ENCODE results near the gene SLC25A43. TPM values are rescaled to one million over a fixed set of nuclear protein-coding genes. Genes with fewer than 3 reads are reported as not detected.

SLC25A43 gene
- total and polyA plus RNA-seq, 4 donors: 3.6 to 18.7 (median 13.6) TPM

GRCh38 chrX:119398587-119398973 lies 556 bp upstream of the SLC25A43 start:
- ATAC-seq (ENCODE audit: insufficient read depth, low FRiP score) (no peak), DNase-seq (peak in 2 of 3 donors; percentile 15 to 17)
- Histone ChIP-seq H3K27ac (ENCODE audit: low read depth in 1 of 2, low read length in 1 of 2) (peak overlapping the region in 1 of 2 donors; percentile 94), H3K4me3 (peak overlapping the region; percentile 77), H3K27me3 (ENCODE audit: control insufficient read depth in 3 of 3, insufficient read depth in 3 of 3, low read length in 2 of 3) (no peaks in the 10 kb centered on the region), H3K4me1 (ENCODE audit: control insufficient read depth in 5 of 5, insufficient read depth in 5 of 5, low read length in 5 of 5) (peaks cover 0 to 1% (median 0%) of the 10 kb centered on the region in 5 donors), H3K9ac (ENCODE audit: insufficient read depth in 1 of 2, low read length in 2 of 2) (peak overlapping the region in 1 of 2 donors; percentile 67), H3K9me3 (ENCODE audit: control insufficient read depth in 4 of 4, insufficient read depth in 3 of 4, low read length in 3 of 4) (no peaks in the 10 kb centered on the region), H3K36me3 (ENCODE audit: control insufficient read depth in 4 of 4, insufficient read depth in 4 of 4, low read length in 4 of 4) (no peaks in the 10 kb centered on the region)
- WGBS, 2 donors: 7 to 13% methylated on average over 3 of the region's 3 CpGs
- no peak for TF ChIP-seq CTCF (IDR thresholded peaks at IDR 0.05; ENCODE audit: control extremely low read depth, extremely low read depth)

GRCh38 chrX:119399772-119400101 lies 601 bp downstream of the SLC25A43 start:
- H3K9ac ChIP-seq (ENCODE audit: insufficient read depth in 1 of 2, low read length in 2 of 2): no peak overlapping the region
- no peaks in the 10 kb centered on the region for H3K36me3 ChIP-seq (ENCODE audit: control insufficient read depth in 4 of 4, insufficient read depth in 4 of 4, low read length in 4 of 4)
- 11 to 32% methylated on average over 8 to 12 of the region's 12 CpGs for WGBS, 2 donors
- TF ChIP-seq CTCF (IDR thresholded peaks at IDR 0.05; ENCODE audit: control extremely low read depth, extremely low read depth): no peak
- H3K27ac ChIP-seq (ENCODE audit: low read depth in 1 of 2, low read length in 1 of 2): peak overlapping the region in 1 of 2 donors; percentile 94
- DNase-seq (peak in 2 of 3 donors; percentile 16 to 20), ATAC-seq (ENCODE audit: insufficient read depth, low FRiP score) (peak; percentile 40)
- H3K4me3 ChIP-seq: peak overlapping the region; percentile 24
- peaks cover 0 to 1% (median 0%) of the 10 kb centered on the region in 5 donors for H3K4me1 ChIP-seq (ENCODE audit: control insufficient read depth in 5 of 5, insufficient read depth in 5 of 5, low read length in 5 of 5)
- H3K9me3 ChIP-seq (ENCODE audit: control insufficient read depth in 4 of 4, insufficient read depth in 3 of 4, low read length in 3 of 4): no peaks in the 10 kb centered on the region
- no peaks in the 10 kb centered on the region for H3K27me3 ChIP-seq (ENCODE audit: control insufficient read depth in 3 of 3, insufficient read depth in 3 of 3, low read length in 2 of 3)

GRCh38 chrX:119401569-119401968 lies 2.4 kb downstream of the SLC25A43 start:
- no peak for DNase-seq
- H3K4me3 ChIP-seq: no peak overlapping the region
- no peak for ATAC-seq (ENCODE audit: insufficient read depth, low FRiP score)
- no peak overlapping the region for H3K9ac ChIP-seq (ENCODE audit: insufficient read depth in 1 of 2, low read length in 2 of 2)
- no peak overlapping the region for H3K27ac ChIP-seq (ENCODE audit: low read depth in 1 of 2, low read length in 1 of 2)
- no peak for TF ChIP-seq CTCF (IDR thresholded peaks at IDR 0.05; ENCODE audit: control extremely low read depth, extremely low read depth)
- peaks cover 0 to 1% (median 0%) of the 10 kb centered on the region in 5 donors for H3K4me1 ChIP-seq (ENCODE audit: control insufficient read depth in 5 of 5, insufficient read depth in 5 of 5, low read length in 5 of 5)
- H3K9me3 ChIP-seq (ENCODE audit: control insufficient read depth in 4 of 4, insufficient read depth in 3 of 4, low read length in 3 of 4): no peaks in the 10 kb centered on the region
- 73 to 81% methylated on average over 4 of the region's 4 CpGs for WGBS, 2 donors
- H3K27me3 ChIP-seq (ENCODE audit: control insufficient read depth in 3 of 3, insufficient read depth in 3 of 3, low read length in 2 of 3): no peaks in the 10 kb centered on the region
- no peaks in the 10 kb centered on the region for H3K36me3 ChIP-seq (ENCODE audit: control insufficient read depth in 4 of 4, insufficient read depth in 4 of 4, low read length in 4 of 4)

GRCh38 chrX:119402588-119402987 lies 3.5 kb downstream of the SLC25A43 start:
- Histone ChIP-seq H3K9me3 (ENCODE audit: control insufficient read depth in 4 of 4, insufficient read depth in 3 of 4, low read length in 3 of 4) (no peaks in the 10 kb centered on the region), H3K27me3 (ENCODE audit: control insufficient read depth in 3 of 3, insufficient read depth in 3 of 3, low read length in 2 of 3) (no peaks in the 10 kb centered on the region), H3K36me3 (ENCODE audit: control insufficient read depth in 4 of 4, insufficient read depth in 4 of 4, low read length in 4 of 4) (peaks cover 0 to 2% (median 0%) of the 10 kb centered on the region in 4 donors), H3K4me3 (no peak overlapping the region), H3K4me1 (ENCODE audit: control insufficient read depth in 5 of 5, insufficient read depth in 5 of 5, low read length in 5 of 5) (peaks cover 0 to 1% (median 0%) of the 10 kb centered on the region in 5 donors), H3K27ac (ENCODE audit: low read depth in 1 of 2, low read length in 1 of 2) (no peak overlapping the region), H3K9ac (ENCODE audit: insufficient read depth in 1 of 2, low read length in 2 of 2) (no peak overlapping the region)
- no peak for TF ChIP-seq CTCF (IDR thresholded peaks at IDR 0.05; ENCODE audit: control extremely low read depth, extremely low read depth)
- WGBS, 2 donors: 59 to 82% methylated on average over 4 of the region's 4 CpGs
- DNase-seq (no peak), ATAC-seq (ENCODE audit: insufficient read depth, low FRiP score) (no peak)

Measured in lung (tissue), 12 donors.